Measurements from ENCODE around the gene TUBB4B.
"Not testable (repeated sequence)": the region's sequence is repeated elsewhere in the genome, so short reads cannot be mapped to it uniquely, and the experiment has no call there.

TUBB4B gene

DNA sequence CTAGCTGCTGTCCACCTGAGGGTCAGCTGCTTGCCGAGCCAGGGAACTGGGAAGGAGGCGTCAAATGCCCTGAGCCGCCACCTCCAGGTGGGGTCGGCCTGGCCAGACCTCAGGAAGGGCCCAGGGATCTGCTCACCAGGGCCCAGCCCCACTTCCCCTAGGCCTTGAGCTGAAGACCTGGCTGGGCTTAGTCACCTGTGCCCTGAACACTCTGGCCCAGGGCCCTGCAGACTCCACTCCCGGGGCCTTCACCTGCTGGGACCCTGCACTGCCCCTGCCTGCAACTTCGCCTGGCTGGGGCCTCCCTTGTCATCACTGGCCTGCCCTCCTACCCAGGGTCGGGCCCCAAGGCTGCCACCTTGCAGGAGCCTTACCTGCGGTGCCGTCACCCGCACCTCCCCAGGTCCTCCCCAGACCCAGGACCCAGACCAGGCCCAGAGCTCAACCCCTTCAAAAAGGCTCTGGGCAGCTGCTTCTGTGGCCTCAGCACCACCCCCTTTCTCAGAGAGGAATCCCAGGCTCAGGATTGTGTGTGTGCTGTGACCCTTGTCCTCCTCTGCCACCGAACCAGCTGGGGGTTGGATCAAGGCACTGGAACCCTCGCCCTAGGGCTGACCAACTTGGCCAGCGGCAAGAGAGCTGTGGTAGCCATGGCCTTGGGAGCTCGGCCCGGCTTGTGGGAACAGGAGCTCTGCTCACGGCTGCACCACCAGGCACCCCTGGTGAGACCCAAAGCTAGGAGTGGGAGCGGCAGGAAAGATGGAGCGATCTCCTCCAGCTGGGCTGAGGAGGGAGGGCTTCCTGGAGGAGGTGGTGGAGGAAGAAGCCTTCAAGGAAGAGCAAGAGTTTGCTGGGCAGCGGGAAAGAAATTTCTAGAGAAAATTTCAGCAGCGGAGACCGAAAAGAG, 12.9 kb downstream of the TUBB4B start:
- DNase-seq, result no peak

GRCh38 chr9:137254624-137255447, 13.7 kb downstream of the TUBB4B start, which contains the start of gene NELFB:
NELFB (plus strand) TSS chr9:137255327.
- DNase-seq, result peak; percentile 99

GRCh38 chr9:137255448-137256114, 14.5 kb downstream of the TUBB4B start:
- no peak for DNase-seq

DNA sequence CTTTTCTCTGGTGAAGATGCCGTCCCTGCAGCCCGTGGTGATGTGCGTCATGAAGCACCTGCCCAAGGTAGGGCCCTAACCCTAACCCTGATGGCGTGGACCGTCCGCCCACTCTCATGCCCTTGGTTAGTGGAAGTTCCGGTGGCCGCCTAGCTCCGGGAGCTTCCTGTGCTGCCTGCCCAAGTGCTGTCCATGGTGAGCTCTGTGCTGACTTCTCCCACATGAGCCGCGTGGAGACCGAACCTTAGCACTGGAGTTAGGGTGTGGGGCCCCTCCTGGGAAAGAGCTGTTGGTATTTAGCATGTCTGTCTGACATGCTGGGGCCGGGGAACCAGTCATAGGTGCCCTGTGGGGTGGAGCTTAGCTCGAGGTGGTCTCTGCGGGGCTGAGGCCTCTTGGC, 15.3 kb downstream of the TUBB4B start:
- no peak for DNase-seq

DNA sequence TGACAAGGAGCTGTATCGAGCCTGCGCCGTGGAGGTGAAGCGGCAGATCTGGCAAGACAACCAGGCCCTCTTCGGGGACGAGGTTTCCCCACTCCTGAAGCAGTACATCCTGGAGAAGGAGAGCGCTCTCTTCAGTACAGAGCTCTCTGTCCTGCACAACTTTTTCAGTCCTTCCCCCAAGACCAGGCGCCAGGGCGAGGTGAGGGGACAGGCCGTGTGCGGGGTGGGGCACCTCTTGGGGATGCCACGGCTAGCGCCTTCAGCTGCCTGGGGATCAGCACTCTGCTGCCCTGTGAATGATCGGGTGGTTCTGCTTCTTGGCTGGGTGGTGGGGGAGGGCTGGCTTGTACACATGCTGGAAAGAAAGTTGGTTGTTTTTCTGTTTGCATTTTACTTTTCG, 15.8 kb downstream of the TUBB4B start:
- DNase-seq, result no peak

DNA sequence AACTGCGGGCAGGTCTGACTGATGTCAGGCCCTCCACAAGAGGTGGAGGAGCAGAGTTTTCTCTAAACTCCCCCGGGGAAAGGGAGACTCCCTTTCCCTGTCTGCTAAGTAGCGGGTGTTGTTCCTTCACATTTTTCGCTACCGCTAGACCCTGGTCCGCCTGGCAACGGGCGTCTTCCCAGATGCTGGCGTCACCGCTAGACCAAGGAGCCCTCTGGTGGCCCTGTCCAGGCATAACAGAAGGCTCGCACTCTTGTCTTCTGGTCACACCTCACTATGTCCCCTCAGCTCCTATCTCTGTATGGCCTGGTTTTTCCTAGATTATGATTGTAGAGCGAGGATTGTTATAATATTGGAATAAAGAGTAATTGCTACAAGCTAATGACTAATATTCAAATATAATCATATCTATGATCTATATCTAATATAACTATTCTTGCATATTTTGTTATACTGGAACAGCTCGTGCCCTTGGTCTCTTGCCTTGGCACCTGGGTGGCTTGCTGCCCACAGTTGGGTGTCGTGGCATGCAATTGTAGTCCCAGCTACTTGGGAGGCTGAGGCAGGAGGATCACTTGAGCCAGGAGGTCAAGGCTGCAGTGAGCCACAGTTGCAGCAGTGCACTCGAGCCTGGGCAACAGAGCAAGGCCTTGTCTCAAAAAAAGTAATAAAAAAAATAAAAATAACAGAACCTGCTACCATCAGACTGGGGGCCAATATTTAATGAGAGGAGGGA, 21.3 kb downstream of the TUBB4B start:
- DNase-seq, result not testable (repeated sequence)

- DNase-seq, result no peak
These were observed 21.8 kb downstream of the TUBB4B start for GRCh38 chr9:137262909-137263285.

DNA sequence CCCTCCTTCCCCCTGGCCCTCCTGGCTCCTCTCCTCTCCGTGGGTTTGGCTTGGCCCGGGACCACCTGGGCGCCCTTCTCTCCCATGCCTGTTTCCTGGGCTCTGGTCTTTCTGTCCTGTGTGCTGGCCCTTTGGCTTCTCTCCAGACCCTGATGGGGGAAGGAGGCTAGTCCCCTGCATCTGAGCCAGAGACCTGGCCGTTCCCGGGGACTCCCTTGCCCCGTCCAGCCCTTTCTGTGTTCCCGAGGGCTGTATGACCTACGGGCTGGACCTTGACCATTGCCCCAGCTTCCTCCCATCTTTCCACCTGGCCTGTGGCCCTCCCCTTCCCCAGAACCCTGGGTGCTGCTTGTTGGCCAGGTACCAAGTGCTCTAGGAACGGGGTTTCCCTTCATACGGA, 22.4 kb downstream of the TUBB4B start:
- DNase-seq, result no peak

- no peak for DNase-seq
These were observed 23.0 kb downstream of the TUBB4B start for GRCh38 chr9:137264067-137264466.

DNA sequence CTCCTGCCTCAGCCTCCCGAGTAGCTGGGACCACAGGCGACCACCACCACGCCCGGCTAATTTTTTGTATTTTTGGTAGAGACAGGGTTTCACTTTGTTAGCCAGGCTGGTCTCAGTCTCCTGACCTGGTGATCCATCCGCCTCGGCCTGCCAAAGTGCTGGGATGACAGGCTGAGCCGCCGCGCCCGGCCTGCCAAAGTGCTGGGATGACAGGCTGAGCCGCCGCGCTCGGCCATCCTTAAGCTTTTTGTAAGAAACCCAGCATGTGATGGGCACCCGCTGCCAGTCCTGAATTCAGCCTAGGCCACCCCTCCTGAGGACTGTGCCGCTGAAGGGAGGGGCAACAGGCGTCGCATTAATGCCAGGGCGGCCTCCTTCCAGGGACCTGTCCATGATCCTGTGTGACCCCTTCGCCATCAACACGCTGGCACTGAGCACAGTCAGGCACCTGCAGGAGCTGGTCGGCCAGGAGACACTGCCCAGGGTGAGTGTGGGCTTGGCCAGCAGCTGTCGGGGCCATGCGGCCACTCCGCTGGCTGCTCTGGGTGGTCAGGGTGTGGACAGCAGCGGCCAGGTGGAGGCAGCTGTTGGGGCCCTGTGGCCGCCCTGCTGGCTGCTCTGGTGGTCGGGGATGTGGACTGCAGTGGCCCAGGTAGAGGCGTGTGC, 24.5 kb downstream of the TUBB4B start:
- DNase-seq, result no peak

DNA sequence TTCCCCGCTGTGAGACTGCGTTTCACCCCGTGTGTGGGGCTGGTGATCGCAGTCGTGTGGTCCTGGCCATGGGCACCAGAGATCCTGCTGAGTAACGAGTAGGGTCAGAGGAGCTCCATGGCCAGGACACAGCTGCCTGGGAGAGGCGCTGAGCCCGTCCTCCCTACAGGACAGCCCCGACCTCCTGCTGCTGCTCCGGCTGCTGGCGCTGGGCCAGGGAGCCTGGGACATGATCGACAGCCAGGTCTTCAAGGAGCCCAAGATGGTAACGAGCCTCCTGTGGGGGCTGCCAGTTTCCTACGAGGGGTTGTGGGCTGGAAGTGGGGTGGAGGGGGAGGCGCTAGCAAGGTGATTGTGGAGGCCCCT, 25.1 kb downstream of the TUBB4B start:
- no peak for DNase-seq

- DNase-seq, result no peak
These were observed 25.7 kb downstream of the TUBB4B start for GRCh38 chr9:137266585-137267453.

GRCh38 chr9:137267933-137268355, 26.9 kb downstream of the TUBB4B start:
- DNase-seq, result no peak

DNA sequence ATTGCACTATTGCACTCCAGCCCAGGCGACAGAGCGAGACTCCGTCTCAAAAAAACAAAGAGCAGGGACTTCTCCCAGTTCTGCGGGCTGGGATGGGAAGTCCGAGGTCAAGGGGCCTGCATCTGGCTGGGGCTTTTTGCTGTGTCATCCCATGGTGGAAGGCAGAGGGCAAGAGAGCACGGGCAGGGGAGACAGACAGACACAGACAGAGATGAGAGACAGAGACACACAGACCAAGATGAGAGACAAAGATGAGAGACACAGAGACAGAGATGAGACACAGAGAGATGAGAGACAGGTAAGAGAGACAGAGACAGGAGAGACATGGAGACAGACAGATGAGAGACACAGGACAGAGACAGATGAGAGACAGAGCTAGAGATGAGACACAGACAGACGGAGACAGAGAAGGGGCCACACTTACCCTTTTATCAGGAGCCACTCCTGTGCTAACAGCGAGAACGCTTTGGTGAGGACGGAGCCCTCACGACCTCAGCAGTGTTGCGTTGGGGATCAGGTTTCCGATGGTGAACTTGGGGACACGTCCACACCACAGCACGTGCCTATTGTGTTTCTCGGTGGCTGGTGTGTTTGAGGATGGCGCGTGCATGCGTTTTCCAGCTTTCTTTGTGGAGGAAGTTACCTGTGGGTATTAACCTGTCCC, 27.6 kb downstream of the TUBB4B start:
- no peak for DNase-seq

DNA sequence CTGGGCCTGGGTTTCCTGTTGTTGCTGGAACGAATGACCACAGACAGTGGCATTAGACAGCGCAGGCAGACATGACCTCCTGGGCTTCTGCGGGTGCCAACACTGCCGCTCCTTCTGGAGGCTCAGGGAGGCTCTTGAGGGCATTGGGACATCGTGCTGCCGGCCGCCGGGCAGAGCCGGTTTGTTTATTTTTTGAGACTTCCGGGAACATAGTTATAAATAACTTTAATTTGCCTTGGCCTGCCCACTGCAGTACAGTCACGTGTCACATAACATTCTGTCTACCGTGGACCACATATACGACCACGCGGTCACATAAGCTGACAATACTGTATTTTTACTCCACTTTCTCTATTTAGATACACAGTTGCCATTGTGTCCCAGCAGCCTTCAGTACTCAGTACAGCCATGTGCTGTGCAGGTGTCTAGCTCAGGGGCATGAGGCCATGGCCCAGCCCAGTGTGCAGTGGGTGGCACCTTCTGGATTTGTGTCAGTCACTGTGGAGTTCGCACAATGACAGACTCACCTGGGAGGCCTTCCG, 28.2 kb downstream of the TUBB4B start:
- no peak for DNase-seq

DNA sequence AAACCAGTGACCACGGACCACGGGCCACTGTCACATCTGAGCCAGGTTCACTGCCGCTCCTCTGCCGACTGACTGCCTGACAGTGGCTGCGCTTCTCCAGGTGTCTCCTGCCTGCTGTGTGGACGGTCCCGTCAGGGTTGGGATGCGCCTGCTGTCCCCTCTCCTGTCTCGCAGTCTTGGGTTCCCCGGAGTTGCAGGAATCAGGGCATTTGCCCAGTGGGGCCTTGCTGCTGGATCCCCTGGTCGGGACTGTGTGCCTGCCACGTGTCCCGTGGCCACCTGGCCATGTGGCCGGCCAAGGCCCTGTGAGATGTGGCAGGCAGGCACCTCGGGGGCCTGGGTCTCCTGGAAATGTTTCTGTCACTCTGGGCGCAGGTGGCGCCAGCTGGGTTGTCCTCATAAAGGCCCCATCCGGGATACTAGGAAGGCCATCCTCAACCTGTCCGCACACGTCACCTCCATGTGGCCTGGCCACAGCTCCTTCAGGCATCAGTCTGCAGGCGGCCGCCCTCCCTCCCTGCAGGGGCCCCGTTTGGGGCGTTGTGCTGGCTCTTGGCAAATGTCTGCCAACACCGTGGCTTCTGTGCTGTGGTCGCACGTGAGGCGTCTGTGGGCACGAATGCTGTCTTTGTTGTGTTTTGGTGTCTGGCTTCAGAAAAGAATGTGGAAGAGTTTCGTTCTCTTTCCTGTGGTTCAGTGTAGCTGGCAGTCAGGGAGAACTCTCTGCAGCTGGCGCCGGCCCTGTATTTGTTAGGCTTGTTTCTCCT, 30.0 kb downstream of the TUBB4B start:
- DNase-seq, result no peak

DNA sequence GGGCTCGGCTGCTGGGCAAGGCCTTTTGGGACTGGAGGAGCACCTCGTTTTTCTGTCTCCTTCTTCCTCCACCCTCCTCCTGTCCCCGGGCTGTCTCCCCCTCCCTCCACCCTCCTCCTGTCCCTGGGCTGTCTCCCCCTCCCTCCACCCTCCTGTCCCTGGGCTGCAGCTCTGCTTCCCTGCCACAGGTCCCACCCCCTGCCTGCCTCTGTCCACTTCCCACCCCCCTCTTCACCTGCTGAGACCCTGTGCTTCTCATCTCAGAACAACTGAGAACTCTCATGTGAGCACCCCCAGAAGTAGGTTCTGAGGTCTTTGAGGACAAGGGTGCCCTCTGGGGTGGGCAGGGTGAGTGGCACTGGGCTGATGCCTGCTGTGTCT, 30.6 kb downstream of the TUBB4B start:
- DNase-seq, result no peak

DNA sequence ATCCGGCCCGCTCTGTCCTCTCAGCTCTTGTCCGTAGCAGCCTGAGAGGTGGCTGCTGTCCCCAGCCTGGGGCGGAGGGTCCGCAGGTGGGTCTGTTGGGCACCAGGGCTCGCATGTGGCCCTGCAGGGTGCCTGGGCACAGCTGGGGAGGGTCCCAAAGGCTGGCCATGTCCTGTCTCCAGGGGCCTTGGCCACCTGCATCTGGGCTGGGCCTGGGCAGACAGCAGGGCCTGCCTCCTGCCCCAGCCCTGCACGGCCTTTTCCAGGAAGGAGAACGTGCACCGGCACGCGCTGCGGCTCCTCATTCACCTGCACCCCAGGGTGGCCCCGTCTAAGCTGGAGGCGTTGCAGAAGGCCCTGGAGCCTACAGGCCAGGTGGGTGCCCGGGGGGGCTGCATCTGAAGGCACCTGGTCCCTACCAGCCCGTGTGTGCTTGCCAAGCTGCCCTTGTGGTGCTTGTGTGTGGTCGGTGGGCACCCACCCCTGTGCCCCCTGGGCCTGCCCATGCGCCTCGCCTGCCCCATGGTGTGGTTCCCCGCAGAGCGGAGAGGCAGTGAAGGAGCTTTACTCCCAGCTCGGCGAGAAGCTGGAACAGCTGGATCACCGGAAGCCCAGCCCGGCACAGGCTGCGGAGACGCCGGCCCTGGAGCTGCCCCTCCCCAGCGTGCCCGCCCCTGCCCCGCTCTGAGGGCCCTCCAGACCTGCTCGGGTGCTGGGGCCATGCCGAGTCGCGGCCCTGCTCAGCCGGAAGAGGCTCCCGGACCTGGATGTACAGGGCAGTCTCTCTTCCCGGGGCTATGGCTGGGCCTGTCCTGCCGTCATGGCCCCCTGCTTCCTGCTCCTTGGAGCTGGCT, 31.4 kb downstream of the TUBB4B start:
- DNase-seq, result no peak

DNA sequence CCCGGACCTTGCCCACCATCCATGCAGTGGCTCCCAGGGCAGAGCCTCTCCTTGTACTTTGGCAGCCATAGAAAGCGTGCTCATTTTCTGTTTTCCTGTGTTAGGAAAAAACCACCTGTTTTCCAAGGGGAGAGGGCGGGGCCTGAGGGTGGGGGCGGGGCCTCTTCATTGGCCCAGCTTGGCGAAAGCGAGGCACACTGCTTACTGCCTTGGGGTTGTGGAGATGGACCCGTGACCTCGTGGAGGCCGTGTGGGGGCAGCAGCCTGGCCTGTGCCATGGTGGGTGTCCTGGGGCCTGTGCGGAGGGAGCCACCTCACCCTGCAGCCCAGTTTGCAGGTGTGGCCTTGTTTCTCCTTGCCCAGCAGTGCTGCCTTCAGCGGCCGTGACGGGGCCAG, 32.0 kb downstream of the TUBB4B start:
- DNase-seq, result no peak
